Endothelial cell of umbilical vein (primary cell): ENCODE results near the gene TCEAL3. TPM values are rescaled to one million over a fixed set of nuclear protein-coding genes. Genes with fewer than 3 reads are reported as not detected.
A peak's percentile ranks its signal among the peaks of the same experiment; 100 is the strongest.
"Not testable (repeated sequence)": the region's sequence is repeated elsewhere in the genome, so short reads cannot be mapped to it uniquely, and the experiment has no call there.

Experiments
- BruUV-seq: library from RNA; stranded (reverse); fragments of 400-500 nt; replicated peaks from 2 replicates; lab custom pipeline; 2021; lab: Mats Ljungman, UMichigan
- CTCF ChIA-PET: fragments of 300-600, 350-600 bp; sonication (Branson Sonifier 250); formaldehyde crosslinking; loops from one replicate; lab custom pipeline; 2021; ENCODE audit warnings: antibody characterized with exemption, inconsistent platforms; lab: Charles Lee
- POLR2A ChIA-PET: fragments of 300-600, 350-600 bp; sonication (Branson Sonifier 250); formaldehyde crosslinking; loops from one replicate; lab custom pipeline; 2021; ENCODE audit warnings: antibody characterized with exemption, inconsistent platforms; lab: Charles Lee
- DNase-seq: peaks from one replicate; pipeline ENCODE4 v3.0.0-alpha.2; 2011; ENCODE audit warnings: low read depth, low spot score
- FAIRE-seq: peaks from 2 replicates; lab custom pipeline; 2011; peaks lifted over from hg19 to GRCh38; lab: Jason Lieb, UNC
- H2AFZ ChIP-seq: 2 replicates; pipeline ENCODE4 v1.6.0; 2012; ENCODE audit warnings: low read depth, low read length, control low read depth, inconsistent platforms
- H3K27ac ChIP-seq: 2 replicates; pipeline ENCODE4 v1.5.1; 2011; ENCODE audit warnings: low read depth, mild to moderate bottlenecking, control low read depth, low read length, moderate library complexity; ENCODE audit not compliant: insufficient read depth
- H3K27me3 ChIP-seq, 2 experiments: 2 replicates each; pipeline versions ENCODE4 v1.6.0 to v1.6.1; 2011; ENCODE audit warnings: low read length in 2 of 2, mixed read lengths in 1 of 2; ENCODE audit not compliant: control insufficient read depth in 2 of 2, insufficient read depth in 2 of 2
- H3K36me3 ChIP-seq, 2 experiments: 2 replicates in 1 of 2; 3 replicates in 1 of 2; pipeline ENCODE4 v1.5.1; 2011; ENCODE audit warnings: low read length in 2 of 2, mild to moderate bottlenecking in 1 of 2, moderate library complexity in 1 of 2; ENCODE audit not compliant: control insufficient read depth in 2 of 2, insufficient read depth in 2 of 2; ENCODE audit errors: extremely low read depth in 1 of 2
- H3K4me1 ChIP-seq: 3 replicates; pipeline ENCODE4 v1.5.1; 2011; ENCODE audit warnings: mild to moderate bottlenecking, low read length; ENCODE audit not compliant: control insufficient read depth, insufficient read depth; ENCODE audit errors: extremely low read depth
- H3K4me2 ChIP-seq: 2 replicates; pipeline ENCODE4 v1.6.1; 2011; ENCODE audit warnings: low read length, control low read depth, mixed read lengths; ENCODE audit not compliant: insufficient read depth
- H3K4me3 ChIP-seq, 3 experiments: fragments of 200-600 bp in 1 of 3; sonication (generic), shearing (Covaris generic) in 1 of 3; replicated peaks in 1 of 3; 2 replicates each; pipeline ENCODE4 v1.5.1; 2011 to 2016; ENCODE audit warnings: control low read depth in 3 of 3, low read length in 3 of 3, mild to moderate bottlenecking in 2 of 3, inconsistent platforms in 1 of 3, low read depth in 1 of 3, moderate library complexity in 1 of 3; ENCODE audit not compliant: insufficient read depth in 1 of 3
- H3K79me2 ChIP-seq: 2 replicates; pipeline ENCODE4 v1.6.0; 2012; ENCODE audit warnings: low read length, inconsistent platforms; ENCODE audit not compliant: control insufficient read depth, insufficient read depth
- H3K9ac ChIP-seq: replicated peaks from 2 replicates; pipeline ENCODE3; 2011; ENCODE audit warnings: low read length, control low read depth; ENCODE audit not compliant: insufficient read depth; ENCODE audit errors: extremely low read depth
- H3K9me1 ChIP-seq: replicated peaks from 3 replicates; pipeline ENCODE4 v1.6.0; 2011; ENCODE audit warnings: mild to moderate bottlenecking, low read length; ENCODE audit not compliant: control insufficient read depth, insufficient read depth; ENCODE audit errors: extremely low read depth
- H3K9me3 ChIP-seq: replicated peaks from 2 replicates; pipeline ENCODE4 v1.5.1; 2012; ENCODE audit warnings: low read length, inconsistent platforms; ENCODE audit not compliant: control insufficient read depth, insufficient read depth
- H4K20me1 ChIP-seq: replicated peaks from 2 replicates; pipeline ENCODE3; 2011; ENCODE audit warnings: mild to moderate bottlenecking, low read length; ENCODE audit not compliant: control insufficient read depth, insufficient read depth; ENCODE audit errors: extremely low read depth
- EZH2 ChIP-seq: IDR thresholded peaks from 2 replicates; pipeline ENCODE4 v1.6.1; 2012; ENCODE audit warnings: borderline replicate concordance, low read depth, mild to moderate bottlenecking, moderate library complexity, low read length, inconsistent platforms; ENCODE audit not compliant: severe bottlenecking
- FOS ChIP-seq: IDR thresholded peaks from 2 replicates; pipeline ENCODE4 v1.6.1; 2011; ENCODE audit warnings: mild to moderate bottlenecking, low read length, moderate library complexity, borderline replicate concordance; ENCODE audit not compliant: insufficient read depth
- GATA2 ChIP-seq: IDR thresholded peaks from 2 replicates; pipeline ENCODE4 v1.7.0; 2011; ENCODE audit warnings: low read depth, mild to moderate bottlenecking, moderate library complexity, mixed read lengths, low read length; ENCODE audit not compliant: insufficient read length, insufficient read depth
- JUN ChIP-seq: IDR thresholded peaks from 2 replicates; pipeline ENCODE4 v1.6.1; 2011; ENCODE audit warnings: borderline replicate concordance, low read depth; ENCODE audit not compliant: insufficient read length, insufficient read depth
- MAX ChIP-seq: IDR thresholded peaks from 2 replicates; pipeline ENCODE4 v1.6.1; 2011; ENCODE audit not compliant: insufficient read depth, insufficient read length
- MYC ChIP-seq: IDR thresholded peaks from one replicate; pipeline ENCODE4 v1.6.1; 2011; ENCODE audit warnings: mild to moderate bottlenecking, low read depth, low read length
- POLR2A ChIP-seq: IDR thresholded peaks from 2 replicates; pipeline ENCODE4 v1.6.1; 2012; ENCODE audit warnings: low read depth, mild to moderate bottlenecking, control low read depth, low read length
- POLR2AphosphoS5 ChIP-seq: IDR thresholded peaks from 2 replicates; pipeline ENCODE4 v1.6.1; 2012; ENCODE audit warnings: low read depth, mild to moderate bottlenecking, control low read depth, low read length, moderate library complexity; ENCODE audit not compliant: insufficient read depth
- dilution Hi-C: fragments of 300-500 bp; cut with MboI; formaldehyde crosslinking; loops from one replicate; pipeline ENCODE4 v1.15.0; 2019; ENCODE audit warnings: low sequenced_read_pairs; ENCODE audit not compliant: extremely low pct_ligation_motif_present
- intact Hi-C: fragments of 100-400 bp; cut with micrococcal nuclease; formaldehyde crosslinking; loops from one replicate; pipeline ENCODE4 v1.10.0; 2022
- polyA plus RNA-seq, 4 experiments: library from polyadenylated mRNA; depleted of rRNA in 3 of 4; stranded (reverse) in 3 of 4; unstranded in 1 of 4; fragments of >200 nt; gene quantifications; 2 replicates each; pipeline versions ENCODE4 v1.2.1 to v1.2.3, GENCODE V29; 2011 to 2012; ENCODE audit warnings: missing spikeins in 1 of 4
- total RNA-seq: library from RNA; stranded (reverse); gene quantifications from 2 replicates; pipeline ENCODE4 v1.2.3, GENCODE V29; 2021
- TF ChIP-seq, protein P1 (sequence below), 2 donors: IDR thresholded peaks; 1 replicate in 1 of 2; 2 replicates in 1 of 2; pipeline ENCODE4 v1.5.1; 2011; ENCODE audit warnings: low read length in 2 of 2, mild to moderate bottlenecking in 2 of 2, moderate library complexity in 2 of 2, control low read depth in 1 of 2, inconsistent platforms in 1 of 2, low read depth in 1 of 2; ENCODE audit not compliant: insufficient read depth in 1 of 2; ENCODE audit errors: extremely low read depth in 1 of 2

TCEAL3 gene
- total and polyA plus RNA-seq, 2 donors (not counting 3 experiments of a cell fraction or from before 2014, with no cell fraction given): 8.9 to 23.7 TPM

GRCh38 chrX:103586659-103587058 is 21.1 kb upstream of the TCEAL3 start:
- no peaks in the 10 kb centered on the region for H3K4me1 ChIP-seq
- no peak for FAIRE-seq
- no peaks in the 10 kb centered on the region for H3K9me1 ChIP-seq
- POLR2A ChIA-PET: no interaction called here
- H3K27me3 ChIP-seq: no peaks in the 10 kb centered on the region
- H3K9ac ChIP-seq: peak overlapping the region; percentile 69
- no peaks in the 10 kb centered on the region for H4K20me1 ChIP-seq
- H3K36me3 ChIP-seq: no peaks in the 10 kb centered on the region
- no TSS peak for BruUV-seq
- dilution Hi-C loops: no loop called here
- peak overlapping the region in 2 of 3 experiments; percentile 63 to 87 for H3K4me3 ChIP-seq
- intact Hi-C loops: loop anchor here (5.0 kb wide), 1 partner anchor 86 kb away; no protein-coding TSS in a partner anchor
- TF ChIP-seq POLR2AphosphoS5: no peak
- TF ChIP-seq MYC: no peak
- no peak for TF ChIP-seq JUN
- TF ChIP-seq MAX: no peak
- TF ChIP-seq, protein P1, sequence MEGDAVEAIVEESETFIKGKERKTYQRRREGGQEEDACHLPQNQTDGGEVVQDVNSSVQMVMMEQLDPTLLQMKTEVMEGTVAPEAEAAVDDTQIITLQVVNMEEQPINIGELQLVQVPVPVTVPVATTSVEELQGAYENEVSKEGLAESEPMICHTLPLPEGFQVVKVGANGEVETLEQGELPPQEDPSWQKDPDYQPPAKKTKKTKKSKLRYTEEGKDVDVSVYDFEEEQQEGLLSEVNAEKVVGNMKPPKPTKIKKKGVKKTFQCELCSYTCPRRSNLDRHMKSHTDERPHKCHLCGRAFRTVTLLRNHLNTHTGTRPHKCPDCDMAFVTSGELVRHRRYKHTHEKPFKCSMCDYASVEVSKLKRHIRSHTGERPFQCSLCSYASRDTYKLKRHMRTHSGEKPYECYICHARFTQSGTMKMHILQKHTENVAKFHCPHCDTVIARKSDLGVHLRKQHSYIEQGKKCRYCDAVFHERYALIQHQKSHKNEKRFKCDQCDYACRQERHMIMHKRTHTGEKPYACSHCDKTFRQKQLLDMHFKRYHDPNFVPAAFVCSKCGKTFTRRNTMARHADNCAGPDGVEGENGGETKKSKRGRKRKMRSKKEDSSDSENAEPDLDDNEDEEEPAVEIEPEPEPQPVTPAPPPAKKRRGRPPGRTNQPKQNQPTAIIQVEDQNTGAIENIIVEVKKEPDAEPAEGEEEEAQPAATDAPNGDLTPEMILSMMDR (IDR thresholded peaks at IDR 0.05; ENCODE audit: extremely low read depth in 1 of 2, insufficient read depth in 1 of 2, low read depth in 1 of 2, low read length in 2 of 2): no peak
- no peak for TF ChIP-seq GATA2
- TF ChIP-seq POLR2A: no peak
- no peak for TF ChIP-seq FOS
- TF ChIP-seq EZH2: no peak
- H2AFZ ChIP-seq: peak overlapping the region; percentile 25
- no peak overlapping the region for H3K27ac ChIP-seq
- DNase-seq: peak; percentile 1
- CTCF ChIA-PET: no interaction called here
- peak overlapping the region; percentile 49 for H3K4me2 ChIP-seq
- H3K9me3 ChIP-seq: no peaks in the 10 kb centered on the region
- peaks cover 9% of the 10 kb centered on the region for H3K79me2 ChIP-seq

DNA sequence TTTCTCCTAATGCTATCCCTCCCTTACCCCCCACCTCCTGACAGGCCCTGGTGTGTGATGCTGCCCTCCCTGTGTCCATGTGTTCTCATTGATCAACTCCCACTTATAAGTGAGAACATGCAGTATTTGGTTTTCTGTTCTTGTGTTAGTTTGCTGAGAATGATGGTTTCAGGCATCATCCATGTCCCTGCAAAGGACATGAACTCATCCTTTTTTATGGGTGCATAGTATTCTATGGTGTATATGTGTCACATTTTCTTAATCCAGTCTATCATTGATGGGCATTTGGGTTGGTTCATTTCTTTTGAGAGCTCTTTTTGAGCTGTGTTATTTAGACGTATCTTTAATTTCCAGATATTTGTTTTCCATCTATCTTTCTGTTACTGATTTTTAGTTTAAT is 15.5 kb upstream of the TCEAL3 start:
- H3K4me2 ChIP-seq, H3K4me3 ChIP-seq, DNase-seq, H3K36me3 ChIP-seq, dilution Hi-C loops, intact Hi-C loops, H2AFZ ChIP-seq, H3K79me2 ChIP-seq, H3K27ac ChIP-seq, CTCF ChIA-PET, H4K20me1 ChIP-seq, H3K27me3 ChIP-seq, FAIRE-seq, POLR2A ChIA-PET, H3K4me1 ChIP-seq, BruUV-seq, H3K9me3 ChIP-seq, H3K9ac ChIP-seq, H3K9me1 ChIP-seq: not testable (repeated sequence)

- CTCF ChIA-PET, H3K27me3 ChIP-seq, H3K9ac ChIP-seq, dilution Hi-C loops, H3K79me2 ChIP-seq, H3K9me3 ChIP-seq, DNase-seq, H2AFZ ChIP-seq, intact Hi-C loops, H3K4me1 ChIP-seq, H4K20me1 ChIP-seq, H3K36me3 ChIP-seq, H3K4me2 ChIP-seq, BruUV-seq, H3K4me3 ChIP-seq, H3K9me1 ChIP-seq, H3K27ac ChIP-seq, POLR2A ChIA-PET, FAIRE-seq: not testable (repeated sequence)
Observed at GRCh38 chrX:103595202-103595601, 12.6 kb upstream of the TCEAL3 start.
